HCT116 (cell line): ENCODE results near the gene ISOC2. TPM values are rescaled to one million over a fixed set of nuclear protein-coding genes. Genes with fewer than 3 reads are reported as not detected.
"Not testable (repeated sequence)": the region's sequence is repeated elsewhere in the genome, so short reads cannot be mapped to it uniquely, and the experiment has no call there.

Experiments used
- ATAC-seq: fragments of 200-7000 bp; cut with Tn5 transposase; 2 replicates; pipeline ENCODE4 v1.9.1; 2020; ENCODE audit warnings: mild to moderate bottlenecking, moderate library complexity
- BruUV-seq: library from RNA; stranded (reverse); fragments of 400-500 nt; replicated peaks from 2 replicates; lab custom pipeline; 2021; lab: Mats Ljungman, UMichigan
- CTCF ChIA-PET: fragments of 300-600 bp; sonication (Branson Sonifier 250); formaldehyde crosslinking; loops from one replicate; lab custom pipeline; 2021; ENCODE audit warnings: antibody characterized with exemption; lab: Charles Lee
- POLR2A ChIA-PET: fragments of 300-600, 350-600 bp; sonication (Branson Sonifier 250); formaldehyde crosslinking; loops from one replicate; lab custom pipeline; 2021; ENCODE audit warnings: antibody characterized with exemption; lab: Charles Lee
- RAD21 ChIA-PET, 2 experiments: fragments of 300-600 bp; sonication (Branson Sonifier 250); formaldehyde crosslinking; loops; one replicate each; lab custom pipeline; 2023; ENCODE audit warnings: low total read pairs in 2 of 2; ENCODE audit not compliant: uncharacterized antibody in 2 of 2, unreplicated experiment in 2 of 2, low non-redundant PET in 1 of 2; lab: Charles Lee
- DNase-seq: peaks from one replicate; pipeline ENCODE4 v3.0.0-alpha.2; 2010; ENCODE audit warnings: low read depth, low spot score
- H2AFZ ChIP-seq: fragments of 200-600 bp; shearing (Covaris generic), sonication (generic); 2 replicates; pipeline ENCODE4 v1.6.1; 2017; ENCODE audit warnings: low read depth, mixed run types, mixed read lengths, antibody characterized with exemption, low read length; ENCODE audit not compliant: poor library complexity, severe bottlenecking
- H3K27ac ChIP-seq: 2 replicates; pipeline ENCODE4 v1.5.1; 2012; ENCODE audit warnings: low read depth, low read length
- H3K27me3 ChIP-seq: fragments of 200-600 bp; sonication (generic); 2 replicates; pipeline ENCODE4 v1.6.1; 2016; ENCODE audit warnings: mixed run types, low read length, mixed read lengths; ENCODE audit not compliant: insufficient read depth
- H3K36me3 ChIP-seq, 2 experiments: fragments of 200-500 bp in 1 of 2; fragments of 200-600 bp in 1 of 2; sonication (Bioruptor generic) in 1 of 2; sonication (generic) in 1 of 2; 2 replicates each; pipeline versions ENCODE4 v1.5.1 to v1.6.1; 2014 to 2016; ENCODE audit warnings: low read length in 2 of 2, inconsistent platforms in 1 of 2, mixed read lengths in 1 of 2, mixed run types in 1 of 2; ENCODE audit not compliant: insufficient read depth in 2 of 2, control insufficient read depth in 1 of 2
- H3K4me1 ChIP-seq, 2 experiments: fragments of 200-600 bp in 1 of 2; sonication (generic) in 1 of 2; 2 replicates each; pipeline versions ENCODE4 v1.5.1 to v1.6.1; 2012 to 2017; ENCODE audit warnings: low read length in 2 of 2, inconsistent platforms in 1 of 2, mild to moderate bottlenecking in 1 of 2, mixed read lengths in 1 of 2, mixed run types in 1 of 2, moderate library complexity in 1 of 2; ENCODE audit not compliant: insufficient read depth in 2 of 2, control insufficient read depth in 1 of 2
- H3K4me2 ChIP-seq: fragments of 200-600 bp; sonication (generic); 2 replicates; pipeline ENCODE4 v1.6.1; 2017; ENCODE audit warnings: mixed run types, low read length, mixed read lengths
- H3K4me3 ChIP-seq, 2 experiments: fragments of 200-600 bp in 1 of 2; sonication (generic) in 1 of 2; replicated peaks in 1 of 2; 2 replicates each; pipeline ENCODE4 v1.5.1; 2011 to 2016; ENCODE audit warnings: low read length in 2 of 2, control low read depth in 1 of 2, low read depth in 1 of 2, mild to moderate bottlenecking in 1 of 2, mixed read lengths in 1 of 2, mixed run types in 1 of 2
- H3K79me2 ChIP-seq: fragments of 200-600 bp; sonication (generic); 2 replicates; pipeline ENCODE4 v1.6.1; 2017; ENCODE audit warnings: mild to moderate bottlenecking, mixed run types, low read length, moderate library complexity, mixed read lengths; ENCODE audit not compliant: insufficient read depth
- H3K9ac ChIP-seq: fragments of 200-600 bp; sonication (generic); 2 replicates; pipeline ENCODE4 v1.6.1; 2016; ENCODE audit warnings: low read length, mixed read lengths
- H3K9me2 ChIP-seq: fragments of 200-600 bp; sonication (generic), shearing (Covaris generic); 2 replicates; pipeline ENCODE4 v1.6.1; 2017; ENCODE audit warnings: mixed run types, mild to moderate bottlenecking, moderate library complexity; ENCODE audit not compliant: insufficient read depth
- H3K9me3 ChIP-seq, 2 experiments: fragments of 200-500 bp in 1 of 2; fragments of 200-600 bp in 1 of 2; sonication (Bioruptor generic) in 1 of 2; sonication (generic) in 1 of 2; 2 replicates each; pipeline ENCODE4 v1.6.1; 2014 to 2017; ENCODE audit warnings: low read length in 2 of 2, mixed read lengths in 2 of 2, inconsistent platforms in 1 of 2, low read depth in 1 of 2, mild to moderate bottlenecking in 1 of 2, mixed run types in 1 of 2, moderate library complexity in 1 of 2; ENCODE audit not compliant: control insufficient read depth in 1 of 2, insufficient read depth in 1 of 2
- H4K20me1 ChIP-seq: fragments of 200-600 bp; sonication (generic), shearing (Covaris generic); 2 replicates; pipeline ENCODE4 v1.6.1; 2017; ENCODE audit warnings: mixed run types, mild to moderate bottlenecking, moderate library complexity; ENCODE audit not compliant: insufficient read depth
- CBX3 ChIP-seq: IDR thresholded peaks from 2 replicates; pipeline ENCODE4 v1.6.1; 2012; ENCODE audit warnings: low read depth
- CEBPB ChIP-seq: IDR thresholded peaks from 2 replicates; pipeline ENCODE4 v1.6.1; 2012; ENCODE audit warnings: low read depth
- ELF1 ChIP-seq: IDR thresholded peaks from 2 replicates; pipeline ENCODE4 v1.6.1; 2012; ENCODE audit warnings: low read depth, borderline replicate concordance
- EZH2 ChIP-seq: fragments of 200-600 bp; sonication (generic); IDR thresholded peaks from 2 replicates; pipeline ENCODE4 v1.6.1; 2017; ENCODE audit warnings: antibody characterized with exemption, mixed run types
- EZH2phosphoT487 ChIP-seq: fragments of 200-600 bp; IDR thresholded peaks from 2 replicates; pipeline ENCODE4 v1.6.1; 2018; ENCODE audit warnings: antibody characterized with exemption, borderline replicate concordance
- MAX ChIP-seq: IDR thresholded peaks from 2 replicates; pipeline ENCODE4 v1.6.1; 2012
- POLR2A ChIP-seq: IDR thresholded peaks from 2 replicates; pipeline ENCODE4 v1.7.0; 2011; ENCODE audit warnings: borderline replicate concordance; ENCODE audit not compliant: insufficient read depth, insufficient read length; ENCODE audit errors: extremely low read depth
- RAD21 ChIP-seq: IDR thresholded peaks from 2 replicates; pipeline ENCODE4 v1.6.1; 2012; ENCODE audit warnings: low read depth, mild to moderate bottlenecking
- SIN3A ChIP-seq: IDR thresholded peaks from 2 replicates; pipeline ENCODE4 v1.6.1; 2012; ENCODE audit warnings: low read depth
- SRF ChIP-seq: IDR thresholded peaks from 2 replicates; pipeline ENCODE4 v1.6.1; 2012; ENCODE audit warnings: low read depth
- ZFX ChIP-seq: fragments of 450-650 bp; IDR thresholded peaks from 2 replicates; pipeline ENCODE4 v1.6.1; 2017
- intact Hi-C: fragments of 100-400 bp; cut with micrococcal nuclease; formaldehyde crosslinking; loops from 2 replicates; pipeline ENCODE4 v1.10.0; 2022
- total RNA-seq: library from RNA; stranded (reverse); gene quantifications from one replicate; pipeline ENCODE4 v1.2.1, GENCODE V29; 2021; ENCODE audit not compliant: unreplicated experiment

The ISOC2 gene
- total RNA-seq, 1 experiment from 2014 or later: 56.8 TPM

GRCh38 chr19:55498246-55498840 lies 36.9 kb upstream of the ISOC2 start:
- BruUV-seq: no TSS peak
- no peak overlapping the region for H2AFZ ChIP-seq
- peaks cover 0 to 8% of the 10 kb centered on the region in 2 experiments; a peak in 1 of 4 replicates for H3K4me1 ChIP-seq
- H3K79me2 ChIP-seq: no peaks in the 10 kb centered on the region
- H3K4me2 ChIP-seq: no peak overlapping the region
- POLR2A ChIA-PET: no interaction called here
- no peaks in the 10 kb centered on the region for H4K20me1 ChIP-seq
- RAD21 ChIA-PET: no interaction called here
- intact Hi-C loops: no loop called here
- no peaks in the 10 kb centered on the region for H3K9me2 ChIP-seq
- no peaks in the 10 kb centered on the region for H3K36me3 ChIP-seq
- TF ChIP-seq SRF: no peak
- no peak for TF ChIP-seq CEBPB
- TF ChIP-seq ELF1: no peak
- no peak for TF ChIP-seq EZH2phosphoT487
- no peak for TF ChIP-seq RAD21
- H3K27ac ChIP-seq: no peak overlapping the region
- no peak overlapping the region for H3K9ac ChIP-seq
- H3K9me3 ChIP-seq: no peaks in the 10 kb centered on the region
- no peaks in the 10 kb centered on the region for H3K27me3 ChIP-seq
- CTCF ChIA-PET: no interaction called here
- H3K4me3 ChIP-seq: no peak overlapping the region
- DNase-seq (no peak), ATAC-seq (no peak)

DNA sequence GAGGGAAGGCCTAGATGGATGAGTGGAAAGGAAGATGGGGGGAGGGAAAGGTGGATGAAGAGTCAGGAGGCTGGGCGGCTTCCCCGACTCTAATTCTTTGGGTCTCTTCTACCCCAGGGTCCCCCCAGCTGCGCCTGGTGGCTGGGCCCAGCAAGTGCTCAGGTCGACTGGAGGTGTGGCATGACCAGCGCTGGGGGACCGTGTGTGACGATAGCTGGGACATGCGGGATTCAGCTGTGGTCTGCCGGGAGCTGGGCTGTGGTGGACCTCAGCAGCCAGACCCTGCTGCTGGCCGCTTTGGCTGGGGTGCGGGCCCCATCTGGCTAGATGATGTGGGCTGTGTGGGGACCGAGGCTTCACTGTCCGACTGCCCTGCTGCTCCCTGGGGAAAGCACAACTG lies 36.3 kb upstream of the ISOC2 start:
- intact Hi-C loops: no loop called here
- CTCF ChIA-PET: no interaction called here
- Histone ChIP-seq H3K9me3 (no peaks in the 10 kb centered on the region), H3K27ac (no peak overlapping the region), H3K27me3 (no peaks in the 10 kb centered on the region), H3K79me2 (no peaks in the 10 kb centered on the region), H3K9ac (no peak overlapping the region), H3K4me3 (no peak overlapping the region), H3K4me1 (peaks cover 0 to 8% of the 10 kb centered on the region in 2 experiments; a peak in 1 of 4 replicates), H3K4me2 (no peak overlapping the region), H4K20me1 (no peaks in the 10 kb centered on the region)
- ATAC-seq: no peak
- RAD21 ChIA-PET: no interaction called here
- POLR2A ChIA-PET: no interaction called here
- BruUV-seq: no TSS peak
- TF ChIP-seq POLR2A (no peak), EZH2 (no peak), EZH2phosphoT487 (no peak), MAX (no peak), SRF (no peak), ZFX (no peak), CEBPB (no peak), CBX3 (no peak), SIN3A (no peak)
- TF ChIP-seq, all 23 proteins: peak for 0
- Histone ChIP-seq H2AFZ (no peak overlapping the region), H3K36me3 (no peaks in the 10 kb centered on the region), H3K9me2 (no peaks in the 10 kb centered on the region)
- DNase-seq: no peak

- H3K27ac ChIP-seq, BruUV-seq, H4K20me1 ChIP-seq, CTCF ChIA-PET, H3K4me2 ChIP-seq, H3K9me3 ChIP-seq, H3K36me3 ChIP-seq, H3K79me2 ChIP-seq, POLR2A ChIA-PET, ATAC-seq, H3K4me1 ChIP-seq, intact Hi-C loops, H2AFZ ChIP-seq, H3K9ac ChIP-seq, H3K27me3 ChIP-seq, DNase-seq, H3K4me3 ChIP-seq, H3K9me2 ChIP-seq: not testable (repeated sequence)
- RAD21 ChIA-PET: interaction anchor here in 1 of 2 experiments (0.7 kb wide), 1 partner anchor 356 kb away, joined by 4 read pairs; no protein-coding TSS in a partner anchor
Observed at GRCh38 chr19:55496820-55497219, 35.4 kb upstream of the ISOC2 start.
